ENCODE data around the gene CTIF.
"Not testable (repeated sequence)": the region's sequence is repeated elsewhere in the genome, so short reads cannot be mapped to it uniquely, and the experiment has no call there.

The CTIF gene

DNA sequence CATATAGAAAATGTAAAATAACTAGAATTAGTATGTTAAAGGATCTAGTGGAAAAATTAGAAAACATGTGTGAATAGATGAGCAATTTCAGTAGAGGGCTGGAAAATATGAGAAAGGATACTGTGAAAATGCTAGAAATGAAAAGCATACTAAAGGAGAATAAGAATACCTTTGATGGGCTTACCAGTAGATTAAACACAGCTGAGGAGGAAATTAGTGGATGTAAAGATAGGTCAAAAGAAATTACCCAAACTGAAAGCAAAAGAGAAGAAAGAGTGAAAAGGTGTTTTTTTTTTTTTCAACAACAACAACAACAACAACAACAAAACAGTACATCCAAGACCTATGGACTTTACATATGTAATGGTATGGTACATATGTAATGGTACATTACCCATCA lies 41.0 kb upstream of the CTIF start:
- Histone ChIP-seq H3K4me3 (ENCODE audit: low read depth, low read length) (no peak overlapping the region), H2AFZ (no peak overlapping the region), H3K9me3 (ENCODE audit: control insufficient read depth, low read length) (no peaks in the 10 kb centered on the region), H3K9ac (no peak overlapping the region), H3K27me3 (ENCODE audit: control insufficient read depth, insufficient read depth, low read length) (no peaks in the 10 kb centered on the region), H3K36me3 (ENCODE audit: control insufficient read depth, insufficient read depth, low read length) (no peaks in the 10 kb centered on the region), H3K4me1 (no peaks in the 10 kb centered on the region), H3K27ac (no peak overlapping the region), H3K79me2 (no peaks in the 10 kb centered on the region), H3K4me2 (ENCODE audit: low read length) (no peak overlapping the region)
- TF ChIP-seq, protein P1, sequence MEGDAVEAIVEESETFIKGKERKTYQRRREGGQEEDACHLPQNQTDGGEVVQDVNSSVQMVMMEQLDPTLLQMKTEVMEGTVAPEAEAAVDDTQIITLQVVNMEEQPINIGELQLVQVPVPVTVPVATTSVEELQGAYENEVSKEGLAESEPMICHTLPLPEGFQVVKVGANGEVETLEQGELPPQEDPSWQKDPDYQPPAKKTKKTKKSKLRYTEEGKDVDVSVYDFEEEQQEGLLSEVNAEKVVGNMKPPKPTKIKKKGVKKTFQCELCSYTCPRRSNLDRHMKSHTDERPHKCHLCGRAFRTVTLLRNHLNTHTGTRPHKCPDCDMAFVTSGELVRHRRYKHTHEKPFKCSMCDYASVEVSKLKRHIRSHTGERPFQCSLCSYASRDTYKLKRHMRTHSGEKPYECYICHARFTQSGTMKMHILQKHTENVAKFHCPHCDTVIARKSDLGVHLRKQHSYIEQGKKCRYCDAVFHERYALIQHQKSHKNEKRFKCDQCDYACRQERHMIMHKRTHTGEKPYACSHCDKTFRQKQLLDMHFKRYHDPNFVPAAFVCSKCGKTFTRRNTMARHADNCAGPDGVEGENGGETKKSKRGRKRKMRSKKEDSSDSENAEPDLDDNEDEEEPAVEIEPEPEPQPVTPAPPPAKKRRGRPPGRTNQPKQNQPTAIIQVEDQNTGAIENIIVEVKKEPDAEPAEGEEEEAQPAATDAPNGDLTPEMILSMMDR (IDR thresholded peaks at IDR 0.05): no peak

DNA sequence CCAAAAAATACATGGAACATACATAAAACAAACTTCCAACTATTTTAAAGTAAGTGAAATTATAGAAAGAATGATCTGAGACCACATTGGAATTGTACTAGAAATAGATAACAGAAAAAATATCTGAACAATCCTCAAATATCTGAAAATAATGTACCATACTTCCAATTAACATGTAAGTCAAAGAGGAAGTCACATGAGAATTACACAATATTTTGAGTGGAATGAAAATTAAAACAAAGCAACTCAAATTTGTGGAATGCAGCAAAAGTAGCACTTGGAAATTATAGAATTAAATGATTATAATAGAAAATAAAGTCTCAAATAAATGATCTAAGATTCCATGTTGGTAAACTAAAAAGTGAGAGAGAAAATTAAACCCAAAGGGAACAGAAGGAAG lies 38.3 kb upstream of the CTIF start:
- H3K79me2 ChIP-seq: no peaks in the 10 kb centered on the region
- TF ChIP-seq, protein P1 (IDR thresholded peaks at IDR 0.05): no peak
- H2AFZ ChIP-seq: no peak overlapping the region
- no peak overlapping the region for H3K9ac ChIP-seq
- no peaks in the 10 kb centered on the region for H3K4me1 ChIP-seq
- no peaks in the 10 kb centered on the region for H3K9me3 ChIP-seq (ENCODE audit: control insufficient read depth, low read length)
- H3K27ac ChIP-seq: no peak overlapping the region
- no peaks in the 10 kb centered on the region for H3K27me3 ChIP-seq (ENCODE audit: control insufficient read depth, insufficient read depth, low read length)
- no peak overlapping the region for H3K4me2 ChIP-seq (ENCODE audit: low read length)
- H3K4me3 ChIP-seq (ENCODE audit: low read depth, low read length): no peak overlapping the region
- no peaks in the 10 kb centered on the region for H3K36me3 ChIP-seq (ENCODE audit: control insufficient read depth, insufficient read depth, low read length)

DNA sequence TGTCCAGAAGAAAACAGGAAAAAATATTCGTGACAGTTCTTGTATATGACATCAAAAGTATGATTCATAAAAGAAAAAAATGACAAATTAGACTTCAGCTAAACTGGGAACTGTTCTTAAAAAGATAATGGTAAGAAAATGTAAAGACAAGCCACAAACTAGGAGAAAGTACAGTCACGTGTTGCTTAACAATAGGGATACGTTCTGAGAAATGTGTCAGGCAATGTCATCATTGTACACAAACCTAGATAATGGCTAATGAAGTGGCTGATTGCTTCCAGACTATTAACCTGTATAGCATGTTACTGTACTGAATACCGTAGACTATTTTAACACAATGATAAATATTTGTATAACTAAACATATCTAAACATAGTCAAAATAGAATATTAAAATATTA lies 35.9 kb upstream of the CTIF start:
- Histone ChIP-seq H3K9ac (no peak overlapping the region), H3K9me3 (ENCODE audit: control insufficient read depth, low read length) (no peaks in the 10 kb centered on the region), H3K4me1 (no peaks in the 10 kb centered on the region), H3K27me3 (ENCODE audit: control insufficient read depth, insufficient read depth, low read length) (no peaks in the 10 kb centered on the region), H3K79me2 (no peaks in the 10 kb centered on the region), H2AFZ (no peak overlapping the region), H3K36me3 (ENCODE audit: control insufficient read depth, insufficient read depth, low read length) (no peaks in the 10 kb centered on the region), H3K27ac (no peak overlapping the region), H3K4me2 (ENCODE audit: low read length) (no peak overlapping the region), H3K4me3 (ENCODE audit: low read depth, low read length) (no peak overlapping the region)
- TF ChIP-seq, protein P1 (IDR thresholded peaks at IDR 0.05): no peak

DNA sequence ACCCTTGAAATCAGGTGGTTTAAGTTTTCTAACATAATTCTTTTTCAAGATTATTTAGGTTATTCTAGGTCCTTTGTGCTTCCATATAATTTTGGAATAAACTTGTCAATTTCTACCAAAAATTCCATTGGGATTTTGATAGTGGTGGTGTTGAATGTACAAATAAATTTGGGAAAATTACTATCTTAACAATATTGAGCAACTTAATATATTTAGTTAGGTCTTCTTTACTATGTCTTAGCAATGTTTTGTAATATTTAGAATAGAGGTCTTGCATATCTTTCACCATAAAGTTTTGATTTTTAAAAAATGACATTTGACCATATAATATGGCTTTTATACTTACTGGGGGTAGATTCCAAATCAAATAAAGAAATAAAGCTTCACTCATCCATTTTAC lies 34.0 kb upstream of the CTIF start:
- TF ChIP-seq, protein P1 (IDR thresholded peaks at IDR 0.05): no peak
- no peak overlapping the region for H3K9ac ChIP-seq
- H3K27ac ChIP-seq: no peak overlapping the region
- H3K36me3 ChIP-seq (ENCODE audit: control insufficient read depth, insufficient read depth, low read length): no peaks in the 10 kb centered on the region
- H3K4me2 ChIP-seq (ENCODE audit: low read length): no peak overlapping the region
- no peaks in the 10 kb centered on the region for H3K9me3 ChIP-seq (ENCODE audit: control insufficient read depth, low read length)
- H3K4me3 ChIP-seq (ENCODE audit: low read depth, low read length): no peak overlapping the region
- H2AFZ ChIP-seq: no peak overlapping the region
- no peaks in the 10 kb centered on the region for H3K79me2 ChIP-seq
- no peaks in the 10 kb centered on the region for H3K4me1 ChIP-seq
- H3K27me3 ChIP-seq (ENCODE audit: control insufficient read depth, insufficient read depth, low read length): no peaks in the 10 kb centered on the region

DNA sequence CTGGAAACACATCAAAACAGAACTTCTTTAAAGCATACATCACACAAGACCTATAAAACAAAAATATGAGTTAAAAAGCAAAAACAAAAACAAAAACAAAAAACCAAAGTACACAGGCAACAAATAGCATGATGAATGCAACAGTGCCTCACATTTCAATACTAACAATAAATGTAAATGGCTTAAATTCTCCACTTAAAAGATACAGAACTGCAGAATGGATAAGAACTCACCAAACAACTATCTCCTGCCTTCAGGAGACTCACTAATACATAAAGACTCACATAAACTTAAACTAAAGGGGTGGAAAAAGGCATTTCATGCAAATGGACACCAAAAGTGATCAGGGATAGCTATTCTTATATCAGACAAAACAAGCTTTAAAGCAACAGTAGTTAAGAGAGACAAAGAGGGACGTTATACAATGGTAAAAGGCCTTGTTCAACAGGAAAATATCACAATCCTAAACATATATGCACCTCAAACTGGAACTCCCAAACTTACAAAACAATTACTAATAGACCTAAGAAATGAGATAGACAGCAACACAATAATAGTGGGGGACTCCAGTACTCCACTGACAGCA lies 31.8 kb upstream of the CTIF start:
- H2AFZ ChIP-seq; H3K36me3 ChIP-seq (ENCODE audit: control insufficient read depth, insufficient read depth, low read length); H3K4me3 ChIP-seq (ENCODE audit: low read depth, low read length); H3K79me2 ChIP-seq; H3K4me1 ChIP-seq; H3K27me3 ChIP-seq (ENCODE audit: control insufficient read depth, insufficient read depth, low read length); H3K9ac ChIP-seq; H3K4me2 ChIP-seq (ENCODE audit: low read length); H3K27ac ChIP-seq; H3K9me3 ChIP-seq (ENCODE audit: control insufficient read depth, low read length): not testable (repeated sequence)

DNA sequence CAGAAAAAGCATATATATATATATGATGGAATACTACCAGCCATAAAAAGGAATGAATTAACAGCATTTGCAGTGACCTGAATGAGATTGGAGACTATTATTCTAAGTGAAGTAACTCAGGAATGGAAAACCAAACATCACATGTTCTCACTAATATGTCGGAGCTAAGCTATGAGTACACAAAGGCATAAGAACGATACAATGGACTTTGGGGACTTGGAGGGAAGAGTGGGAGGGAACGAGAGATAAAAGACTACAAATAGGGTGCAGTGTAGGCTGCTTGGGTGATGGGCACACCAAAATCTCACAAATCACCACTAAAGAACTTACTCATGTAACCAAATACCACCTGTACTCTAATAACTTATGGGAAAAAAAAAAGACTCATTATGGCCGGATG lies 26.3 kb upstream of the CTIF start:
- not testable (repeated sequence) for H3K4me1 ChIP-seq; H3K4me2 ChIP-seq (ENCODE audit: low read length); H2AFZ ChIP-seq; H3K36me3 ChIP-seq (ENCODE audit: control insufficient read depth, insufficient read depth, low read length); H3K27me3 ChIP-seq (ENCODE audit: control insufficient read depth, insufficient read depth, low read length); H3K9ac ChIP-seq; H3K9me3 ChIP-seq (ENCODE audit: control insufficient read depth, low read length); H3K79me2 ChIP-seq; H3K27ac ChIP-seq; H3K4me3 ChIP-seq (ENCODE audit: low read depth, low read length)
